Panc1 (cell line): ENCODE data around the gene RPP25L. TPM values are rescaled to one million over a fixed set of nuclear protein-coding genes. Genes with fewer than 3 reads are reported as not detected.

Experiments
- ATAC-seq: fragments of 200-7000 bp; cut with Tn5 transposase; 2 replicates; pipeline ENCODE4 v1.9.1; 2020; ENCODE audit warnings: mild to moderate bottlenecking, moderate library complexity
- BruUV-seq: library from RNA; stranded (reverse); fragments of 400-500 nt; replicated peaks from 2 replicates; lab custom pipeline; 2021; lab: Mats Ljungman, UMichigan
- CTCF ChIA-PET: fragments of 300-600 bp; sonication (Branson Sonifier 250); formaldehyde crosslinking; loops from one replicate; lab custom pipeline; 2022; ENCODE audit warnings: antibody characterized with exemption; lab: Charles Lee
- POLR2A ChIA-PET: fragments of 300-600 bp; sonication (Branson Sonifier 250); formaldehyde crosslinking; loops from one replicate; lab custom pipeline; 2022; ENCODE audit warnings: antibody characterized with exemption; lab: Charles Lee
- DNase-seq: peaks from one replicate; pipeline ENCODE4 v3.0.0-alpha.2; 2010; ENCODE audit warnings: low read depth, low spot score
- H3K27ac ChIP-seq: 2 replicates; pipeline ENCODE4 v1.5.1; 2011; ENCODE audit warnings: mild to moderate bottlenecking, low read length, inconsistent platforms
- H3K27me3 ChIP-seq: fragments of 200-500 bp; sonication (Bioruptor generic); 2 replicates; pipeline ENCODE4 v1.6.0; 2014; ENCODE audit warnings: low read length, inconsistent platforms; ENCODE audit not compliant: control insufficient read depth, insufficient read depth
- H3K36me3 ChIP-seq: fragments of 200-500 bp; sonication (Bioruptor generic); 2 replicates; pipeline ENCODE4 v1.5.1; 2014; ENCODE audit warnings: inconsistent platforms, mild to moderate bottlenecking, low read length, moderate library complexity; ENCODE audit not compliant: control insufficient read depth, insufficient read depth
- H3K4me1 ChIP-seq: 2 replicates; pipeline ENCODE4 v1.5.1; 2011; ENCODE audit warnings: inconsistent platforms, mild to moderate bottlenecking, low read length, moderate library complexity; ENCODE audit not compliant: control insufficient read depth, insufficient read depth
- H3K4me3 ChIP-seq, 2 experiments: 2 replicates each; pipeline ENCODE4 v1.5.1; 2011 to 2012; ENCODE audit warnings: low read depth in 2 of 2, low read length in 2 of 2, mild to moderate bottlenecking in 2 of 2, inconsistent platforms in 1 of 2, moderate library complexity in 1 of 2
- H3K9me3 ChIP-seq: fragments of 200-500 bp; sonication (Bioruptor generic); 2 replicates; pipeline ENCODE4 v1.5.1; 2014; ENCODE audit warnings: low read depth, mild to moderate bottlenecking, inconsistent platforms, low read length, moderate library complexity; ENCODE audit not compliant: control insufficient read depth, insufficient read depth
- POLR2AphosphoS5 ChIP-seq: IDR thresholded peaks from 2 replicates; pipeline ENCODE4 v1.6.1; 2012; ENCODE audit warnings: mild to moderate bottlenecking, low read depth, low read length, moderate library complexity
- SIN3A ChIP-seq: IDR thresholded peaks from 2 replicates; pipeline ENCODE4 v1.6.1; 2012; ENCODE audit warnings: low read depth, mild to moderate bottlenecking, low read length, moderate library complexity, borderline replicate concordance; ENCODE audit not compliant: insufficient read depth
- TCF7L2 ChIP-seq: IDR thresholded peaks from 2 replicates; pipeline ENCODE4 v1.6.1; 2011; ENCODE audit warnings: mild to moderate bottlenecking, low read depth, low read length, inconsistent platforms
- in situ Hi-C: cut with HindIII; loops from 2 replicates; pipeline ENCODE4 v1.10.0; 2016; ENCODE audit warnings: low sequenced_read_pairs, low pct_unique_long_range_greater_than_20kb
- intact Hi-C: fragments of 100-400 bp; cut with micrococcal nuclease; formaldehyde crosslinking; loops from one replicate; pipeline ENCODE4 v1.10.0; 2022; ENCODE audit not compliant: unreplicated experiment
- total RNA-seq: library from RNA; stranded (reverse); gene quantifications from one replicate; pipeline ENCODE4 v1.2.1, GENCODE V29; 2021; ENCODE audit not compliant: unreplicated experiment
- TF ChIP-seq, protein P1 (sequence below), 2 experiments: IDR thresholded peaks; 2 replicates each; pipeline ENCODE4 v1.6.1; 2011 to 2012; ENCODE audit warnings: low read depth in 2 of 2, control low read depth in 1 of 2, low read length in 1 of 2, mild to moderate bottlenecking in 1 of 2, moderate library complexity in 1 of 2; ENCODE audit not compliant: insufficient read depth in 1 of 2
- TF ChIP-seq, protein P2 (sequence below): fragments of 450-650 bp; IDR thresholded peaks from 2 replicates; pipeline ENCODE4 v1.5.1; 2017; ENCODE audit warnings: mild to moderate bottlenecking

Gene RPP25L
- total RNA-seq, 1 experiment from 2014 or later = 30.4 TPM

DNA sequence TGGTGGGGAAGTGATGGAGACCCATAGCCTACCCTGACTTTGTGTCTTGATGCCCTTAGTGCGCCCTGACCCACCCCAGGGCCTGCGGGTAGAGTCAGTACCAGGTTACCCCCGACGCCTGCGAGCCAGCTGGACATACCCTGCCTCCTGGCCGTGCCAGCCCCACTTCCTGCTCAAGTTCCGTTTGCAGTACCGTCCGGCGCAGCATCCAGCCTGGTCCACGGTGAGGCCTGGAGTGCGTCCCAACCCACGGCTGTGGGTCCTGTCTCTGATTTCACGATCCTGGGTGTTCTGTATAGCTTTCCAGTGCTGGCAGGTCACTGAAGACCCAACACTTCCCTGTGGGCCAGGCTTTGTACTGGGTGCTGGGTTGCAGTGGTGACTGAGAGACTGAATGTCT lies 46.6 kb upstream of the RPP25L start:
- BruUV-seq = no TSS peak
- in situ Hi-C loops = no loop called here
- Histone ChIP-seq H3K27me3 (no peaks in the 10 kb centered on the region), H3K27ac (no peak overlapping the region), H3K4me3 (no peak overlapping the region), H3K9me3 (no peaks in the 10 kb centered on the region), H3K4me1 (peaks cover under 1% of the 10 kb centered on the region), H3K36me3 (no peaks in the 10 kb centered on the region)
- DNase-seq = no peak
- POLR2A ChIA-PET = no interaction called here
- ATAC-seq = no peak
- intact Hi-C loops = no loop called here
- CTCF ChIA-PET = no interaction called here
- no peak for TF ChIP-seq POLR2AphosphoS5
- no peak for TF ChIP-seq SIN3A
- TF ChIP-seq, protein P1, sequence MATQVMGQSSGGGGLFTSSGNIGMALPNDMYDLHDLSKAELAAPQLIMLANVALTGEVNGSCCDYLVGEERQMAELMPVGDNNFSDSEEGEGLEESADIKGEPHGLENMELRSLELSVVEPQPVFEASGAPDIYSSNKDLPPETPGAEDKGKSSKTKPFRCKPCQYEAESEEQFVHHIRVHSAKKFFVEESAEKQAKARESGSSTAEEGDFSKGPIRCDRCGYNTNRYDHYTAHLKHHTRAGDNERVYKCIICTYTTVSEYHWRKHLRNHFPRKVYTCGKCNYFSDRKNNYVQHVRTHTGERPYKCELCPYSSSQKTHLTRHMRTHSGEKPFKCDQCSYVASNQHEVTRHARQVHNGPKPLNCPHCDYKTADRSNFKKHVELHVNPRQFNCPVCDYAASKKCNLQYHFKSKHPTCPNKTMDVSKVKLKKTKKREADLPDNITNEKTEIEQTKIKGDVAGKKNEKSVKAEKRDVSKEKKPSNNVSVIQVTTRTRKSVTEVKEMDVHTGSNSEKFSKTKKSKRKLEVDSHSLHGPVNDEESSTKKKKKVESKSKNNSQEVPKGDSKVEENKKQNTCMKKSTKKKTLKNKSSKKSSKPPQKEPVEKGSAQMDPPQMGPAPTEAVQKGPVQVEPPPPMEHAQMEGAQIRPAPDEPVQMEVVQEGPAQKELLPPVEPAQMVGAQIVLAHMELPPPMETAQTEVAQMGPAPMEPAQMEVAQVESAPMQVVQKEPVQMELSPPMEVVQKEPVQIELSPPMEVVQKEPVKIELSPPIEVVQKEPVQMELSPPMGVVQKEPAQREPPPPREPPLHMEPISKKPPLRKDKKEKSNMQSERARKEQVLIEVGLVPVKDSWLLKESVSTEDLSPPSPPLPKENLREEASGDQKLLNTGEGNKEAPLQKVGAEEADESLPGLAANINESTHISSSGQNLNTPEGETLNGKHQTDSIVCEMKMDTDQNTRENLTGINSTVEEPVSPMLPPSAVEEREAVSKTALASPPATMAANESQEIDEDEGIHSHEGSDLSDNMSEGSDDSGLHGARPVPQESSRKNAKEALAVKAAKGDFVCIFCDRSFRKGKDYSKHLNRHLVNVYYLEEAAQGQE (IDR thresholded peaks at IDR 0.05; ENCODE audit: insufficient read depth in 1 of 2, low read depth in 2 of 2, low read length in 1 of 2) = no peak
- TF ChIP-seq TCF7L2 = no peak
- TF ChIP-seq, protein P2, sequence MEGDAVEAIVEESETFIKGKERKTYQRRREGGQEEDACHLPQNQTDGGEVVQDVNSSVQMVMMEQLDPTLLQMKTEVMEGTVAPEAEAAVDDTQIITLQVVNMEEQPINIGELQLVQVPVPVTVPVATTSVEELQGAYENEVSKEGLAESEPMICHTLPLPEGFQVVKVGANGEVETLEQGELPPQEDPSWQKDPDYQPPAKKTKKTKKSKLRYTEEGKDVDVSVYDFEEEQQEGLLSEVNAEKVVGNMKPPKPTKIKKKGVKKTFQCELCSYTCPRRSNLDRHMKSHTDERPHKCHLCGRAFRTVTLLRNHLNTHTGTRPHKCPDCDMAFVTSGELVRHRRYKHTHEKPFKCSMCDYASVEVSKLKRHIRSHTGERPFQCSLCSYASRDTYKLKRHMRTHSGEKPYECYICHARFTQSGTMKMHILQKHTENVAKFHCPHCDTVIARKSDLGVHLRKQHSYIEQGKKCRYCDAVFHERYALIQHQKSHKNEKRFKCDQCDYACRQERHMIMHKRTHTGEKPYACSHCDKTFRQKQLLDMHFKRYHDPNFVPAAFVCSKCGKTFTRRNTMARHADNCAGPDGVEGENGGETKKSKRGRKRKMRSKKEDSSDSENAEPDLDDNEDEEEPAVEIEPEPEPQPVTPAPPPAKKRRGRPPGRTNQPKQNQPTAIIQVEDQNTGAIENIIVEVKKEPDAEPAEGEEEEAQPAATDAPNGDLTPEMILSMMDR = no peak

DNA sequence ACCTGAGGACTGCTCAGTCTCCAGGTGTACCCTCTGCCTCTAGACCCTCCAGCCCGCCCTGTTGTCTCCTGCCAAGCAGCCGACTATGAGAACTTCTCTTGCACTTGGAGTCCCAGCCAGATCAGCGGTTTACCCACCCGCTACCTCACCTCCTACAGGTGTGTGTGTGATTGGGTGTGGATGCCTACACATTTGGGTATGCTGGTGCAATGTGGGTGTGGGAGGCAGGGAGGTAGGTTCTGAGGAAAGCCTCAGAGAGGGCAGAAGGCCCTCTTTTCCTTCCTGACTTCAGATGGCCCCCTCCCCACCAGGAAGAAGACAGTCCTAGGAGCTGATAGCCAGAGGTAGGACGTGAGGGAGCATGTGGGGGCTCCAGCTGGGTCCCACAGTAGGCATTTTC lies 45.1 kb upstream of the RPP25L start:
- Histone ChIP-seq H3K36me3 (no peaks in the 10 kb centered on the region), H3K27me3 (no peaks in the 10 kb centered on the region), H3K4me3 (no peak overlapping the region), H3K27ac (no peak overlapping the region), H3K4me1 (peaks cover 14% of the 10 kb centered on the region), H3K9me3 (no peaks in the 10 kb centered on the region)
- intact Hi-C loops = no loop called here
- no peak for DNase-seq
- TF ChIP-seq SIN3A = no peak
- no peak for TF ChIP-seq POLR2AphosphoS5
- TF ChIP-seq, protein P2 = no peak
- TF ChIP-seq TCF7L2 = no peak
- TF ChIP-seq, protein P1 (IDR thresholded peaks at IDR 0.05; ENCODE audit: insufficient read depth in 1 of 2, low read depth in 2 of 2, low read length in 1 of 2) = no peak
- ChIA-PET POLR2A (no interaction called here), CTCF (interaction anchor here (1.6 kb wide), 1 partner anchor 11 kb away, joined by 4 read pairs; the partner anchor contains the start of gene GALT)
- no peak for ATAC-seq
- BruUV-seq = no TSS peak
- in situ Hi-C loops = no loop called here
